RWPE2 (cell line): ENCODE measurements around the gene AGPAT4.

Experiments used
- ATAC-seq: fragments of 200-7000 bp; cut with Tn5 transposase; 3 replicates; pipeline ENCODE4 v1.9.1; 2021; ENCODE audit warnings: low read depth
- DNase-seq: peaks from one replicate; pipeline ENCODE4 v3.0.0-alpha.2; 2020; ENCODE audit warnings: low spot score
- H3K27ac ChIP-seq: fragments of 450-650 bp; 2 replicates; pipeline ENCODE4 v1.5.1; 2017; ENCODE audit warnings: mild to moderate bottlenecking; ENCODE audit not compliant: poor library complexity, severe bottlenecking
- H3K27me3 ChIP-seq: fragments of 250-450 bp; sonication (Bioruptor Pico); 2 replicates; pipeline ENCODE4 v1.5.1; 2021; ENCODE audit warnings: mild to moderate bottlenecking, moderate library complexity; ENCODE audit not compliant: insufficient read depth, poor library complexity, severe bottlenecking
- H3K36me3 ChIP-seq: fragments of 250-450 bp; sonication (Bioruptor Pico); 2 replicates; pipeline ENCODE4 v1.5.1; 2020; ENCODE audit warnings: low read depth, mild to moderate bottlenecking, moderate library complexity
- H3K4me1 ChIP-seq: fragments of 250-450 bp; sonication (Bioruptor Pico); 2 replicates; pipeline ENCODE4 v1.5.1; 2021; ENCODE audit warnings: mild to moderate bottlenecking, moderate library complexity; ENCODE audit not compliant: insufficient read depth, poor library complexity, severe bottlenecking
- H3K4me3 ChIP-seq: fragments of 250-450 bp; sonication (Bioruptor Pico); 2 replicates; pipeline ENCODE4 v1.5.1; 2021; ENCODE audit warnings: mild to moderate bottlenecking, moderate library complexity; ENCODE audit not compliant: severe bottlenecking
- H3K9me3 ChIP-seq: fragments of 250-450 bp; sonication (Bioruptor Pico); 2 replicates; pipeline ENCODE4 v1.5.1; 2021; ENCODE audit warnings: mild to moderate bottlenecking, moderate library complexity; ENCODE audit not compliant: severe bottlenecking
- CTCF ChIP-seq: fragments of 450-650 bp; IDR thresholded peaks from one replicate; pipeline ENCODE4 v1.5.1; 2017; ENCODE audit warnings: mild to moderate bottlenecking, moderate library complexity; ENCODE audit not compliant: poor library complexity, severe bottlenecking

The AGPAT4 gene

DNA sequence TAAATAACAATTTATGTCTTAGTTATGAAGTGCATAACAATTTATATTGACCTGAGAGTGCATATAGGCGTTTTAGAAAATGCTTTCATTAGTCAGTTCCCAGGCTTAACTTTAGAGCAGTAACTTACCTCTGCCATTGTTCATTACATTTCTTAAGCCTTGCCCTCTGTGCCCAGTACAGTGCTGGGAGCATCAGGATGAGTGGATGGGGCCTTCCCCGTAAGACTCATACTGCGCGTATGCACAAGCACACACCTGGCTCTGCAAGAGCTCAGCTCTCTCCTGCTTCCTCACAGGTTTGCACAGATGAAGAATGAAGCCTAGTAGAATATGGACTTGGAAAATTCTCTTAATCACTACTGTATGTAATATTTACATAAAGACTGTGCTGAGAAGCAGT lies 157.3 kb downstream of the AGPAT4 start:
- no peak for TF ChIP-seq CTCF
- H3K36me3 ChIP-seq = peaks cover 86% of the 10 kb centered on the region
- no peak for ATAC-seq

GRCh38 chr6:161115468-161115867 lies 158.4 kb downstream of the AGPAT4 start:
- H3K9me3 ChIP-seq = no peaks in the 10 kb centered on the region
- DNase-seq (no peak), ATAC-seq (no peak)
- TF ChIP-seq CTCF = no peak
- no peaks in the 10 kb centered on the region for H3K27me3 ChIP-seq
- H3K4me1 ChIP-seq = no peaks in the 10 kb centered on the region
- H3K4me3 ChIP-seq = no peak overlapping the region
- no peak overlapping the region for H3K27ac ChIP-seq
- peaks cover 87% of the 10 kb centered on the region for H3K36me3 ChIP-seq

More for the DNA sequence above, 157.3 kb downstream of the AGPAT4 start:
- DNase-seq = no peak
- Histone ChIP-seq H3K27me3 (no peaks in the 10 kb centered on the region), H3K4me1 (no peaks in the 10 kb centered on the region), H3K27ac (no peak overlapping the region), H3K9me3 (no peaks in the 10 kb centered on the region), H3K4me3 (no peak overlapping the region)

DNA sequence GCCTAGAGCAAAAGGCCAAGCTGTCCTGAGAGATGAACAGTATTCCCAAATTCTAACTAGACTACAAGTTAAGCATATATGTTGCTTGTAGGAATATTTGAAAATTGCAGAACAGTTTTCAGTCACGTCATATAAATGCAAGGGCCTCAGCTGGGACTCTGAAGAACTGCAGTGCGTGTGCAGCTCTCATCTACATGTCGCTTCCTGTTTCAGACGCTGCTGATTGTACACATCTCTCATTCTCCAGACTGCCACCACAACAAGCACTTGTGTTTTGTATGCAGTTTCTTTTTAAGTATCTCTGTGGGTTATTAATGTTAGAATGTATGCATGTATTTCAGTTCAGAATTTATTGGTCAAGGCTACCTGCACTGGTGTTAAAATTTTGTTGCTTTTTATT lies 162.6 kb downstream of the AGPAT4 start:
- H3K9me3 ChIP-seq = no peaks in the 10 kb centered on the region
- ATAC-seq (no peak), DNase-seq (no peak)
- no peaks in the 10 kb centered on the region for H3K27me3 ChIP-seq
- no peak overlapping the region for H3K4me3 ChIP-seq
- H3K36me3 ChIP-seq = peaks cover 95% of the 10 kb centered on the region
- no peak overlapping the region for H3K27ac ChIP-seq
- no peaks in the 10 kb centered on the region for H3K4me1 ChIP-seq
- TF ChIP-seq CTCF = no peak

GRCh38 chr6:161110028-161110779 lies 163.7 kb downstream of the AGPAT4 start:
- Histone ChIP-seq H3K4me3 (no peak overlapping the region), H3K36me3 (peaks cover 95% of the 10 kb centered on the region), H3K27ac (no peak overlapping the region), H3K9me3 (no peaks in the 10 kb centered on the region), H3K27me3 (no peaks in the 10 kb centered on the region), H3K4me1 (peaks cover 3% of the 10 kb centered on the region)
- TF ChIP-seq CTCF = no peak
- ATAC-seq = no peak
- DNase-seq = no peak

- H3K36me3 ChIP-seq = peaks cover 93% of the 10 kb centered on the region
- no peak for TF ChIP-seq CTCF
- H3K4me3 ChIP-seq = no peak overlapping the region
- DNase-seq = no peak
- peaks cover 8% of the 10 kb centered on the region for H3K4me1 ChIP-seq
- H3K9me3 ChIP-seq = no peaks in the 10 kb centered on the region
- no peaks in the 10 kb centered on the region for H3K27me3 ChIP-seq
- no peak overlapping the region for H3K27ac ChIP-seq
- no peak for ATAC-seq
Measured at GRCh38 chr6:161109366-161109765, 164.5 kb downstream of the AGPAT4 start.
